NCI-H2107 treated with DMSO at 0.1 percent for 48 hours (cell line): Measurements from ENCODE around the gene SLC25A33.
"Not testable (repeated sequence)": the region's sequence is repeated elsewhere in the genome, so short reads cannot be mapped to it uniquely, and the experiment has no call there.

Experiments used
- DNase-seq: peaks from one replicate; lab custom pipeline; 2025; ENCODE audit not compliant: unreplicated experiment; lab: John Stamatoyannopoulos, UW

The SLC25A33 gene

GRCh38 chr1:9539165-9539828 is at the start of gene SLC25A33:
Gene SLC25A33 (plus strand): TSS chr1:9539465. CDS start chr1:9539692, 227 bp downstream.
- DNase-seq, result peak; percentile 22

- no peak for DNase-seq
These were observed 48.5 kb upstream of the SLC25A33 start for GRCh38 chr1:9490605-9491339.

GRCh38 chr1:9493326-9493725 is 45.9 kb upstream of the SLC25A33 start:
- no peak for DNase-seq

GRCh38 chr1:9494936-9495758 is 44.1 kb upstream of the SLC25A33 start:
- no peak for DNase-seq

- DNase-seq, result no peak
These were observed 43.4 kb upstream of the SLC25A33 start for GRCh38 chr1:9495854-9496374.

- no peak for DNase-seq
These were observed 38.2 kb upstream of the SLC25A33 start for GRCh38 chr1:9500756-9501754.

GRCh38 chr1:9503001-9503675 is 36.1 kb upstream of the SLC25A33 start:
- no peak for DNase-seq

GRCh38 chr1:9505143-9505542 is 34.1 kb upstream of the SLC25A33 start:
- no peak for DNase-seq

- no peak for DNase-seq
These were observed 32.4 kb upstream of the SLC25A33 start for GRCh38 chr1:9506901-9507300.

GRCh38 chr1:9510130-9510529 is 29.1 kb upstream of the SLC25A33 start:
- no peak for DNase-seq

GRCh38 chr1:9515550-9515949 is 23.7 kb upstream of the SLC25A33 start:
- DNase-seq, result not testable (repeated sequence)

GRCh38 chr1:9518454-9518998 is 20.7 kb upstream of the SLC25A33 start:
- no peak for DNase-seq

- no peak for DNase-seq
These were observed 18.9 kb upstream of the SLC25A33 start for GRCh38 chr1:9520411-9520810.

- DNase-seq, result no peak
These were observed 10.1 kb upstream of the SLC25A33 start for GRCh38 chr1:9529190-9529589.

GRCh38 chr1:9530320-9530719 is 8.9 kb upstream of the SLC25A33 start:
- no peak for DNase-seq

GRCh38 chr1:9534953-9535352 is 4.3 kb upstream of the SLC25A33 start:
- DNase-seq, result no peak

GRCh38 chr1:9536301-9536700 is 3.0 kb upstream of the SLC25A33 start:
- DNase-seq, result no peak

GRCh38 chr1:9537863-9538668 is 1.2 kb upstream of the SLC25A33 start:
- DNase-seq, result no peak
